Breast epithelium (tissue), 4 donors: Measurements from ENCODE around the gene STK32A. TPM values are rescaled to one million over a fixed set of nuclear protein-coding genes. Genes with fewer than 3 reads are reported as not detected.

Source experiments
- DNase-seq, 2 donors: peaks; one replicate each; pipeline ENCODE4 v3.0.0-alpha.2; 2019; ENCODE audit warnings: low spot score in 2 of 2
- H3K27ac ChIP-seq, 2 donors: fragments of 200-600 bp; sonication (generic) in 1 of 2; one replicate each; pipeline ENCODE4 v1.5.1; 2016 to 2019; ENCODE audit warnings: mild to moderate bottlenecking in 1 of 2
- H3K27me3 ChIP-seq, 2 donors: fragments of 200-600 bp; sonication (generic) in 1 of 2; one replicate each; pipeline versions ENCODE4 v1.5.1 to v1.6.0; 2017 to 2019; ENCODE audit warnings: control low read depth in 1 of 2, mild to moderate bottlenecking in 1 of 2
- H3K36me3 ChIP-seq: fragments of 200-600 bp; one replicate; pipeline ENCODE4 v1.5.1; 2019
- H3K4me1 ChIP-seq, 2 donors: fragments of 200-600 bp; sonication (generic); one replicate each; pipeline ENCODE4 v1.5.1; 2016 to 2019; ENCODE audit warnings: control low read depth in 1 of 2
- H3K4me3 ChIP-seq, 3 donors: fragments of 200-600 bp; sonication (generic); 1 replicate in 2 of 3; 2 replicates in 1 of 3; pipeline ENCODE4 v1.5.1; 2016 to 2019; ENCODE audit warnings: mild to moderate bottlenecking in 3 of 3, moderate library complexity in 2 of 3
- H3K9me3 ChIP-seq, 2 donors: fragments of 200-600 bp; sonication (generic) in 1 of 2; one replicate each; pipeline ENCODE4 v1.5.1; 2016 to 2019; ENCODE audit warnings: control low read depth in 1 of 2
- CTCF ChIP-seq, 3 donors: fragments of 450-650 bp; IDR thresholded peaks; one replicate each; pipeline ENCODE4 v1.5.1; 2016 to 2017; ENCODE audit warnings: antibody characterized with exemption in 3 of 3, mild to moderate bottlenecking in 3 of 3, moderate library complexity in 3 of 3
- POLR2A ChIP-seq: fragments of 450-650 bp; IDR thresholded peaks from one replicate; pipeline ENCODE4 v1.6.1; 2016; ENCODE audit warnings: antibody characterized with exemption, mild to moderate bottlenecking, moderate library complexity
- POLR2AphosphoS5 ChIP-seq, 3 donors: sonication (generic); formaldehyde crosslinking; IDR thresholded peaks; one replicate each; pipeline ENCODE4 v1.6.1; 2017; ENCODE audit warnings: antibody characterized with exemption in 3 of 3
- intact Hi-C: fragments of 100-400 bp; cut with DNase I; formaldehyde crosslinking; loops from one replicate; pipeline ENCODE4 v1.15.1; 2023; ENCODE audit warnings: low total_unique reads
- total RNA-seq, 3 donors: library from RNA; depleted of rRNA; stranded (reverse); fragments of >200 nt; gene quantifications; one replicate each; pipeline ENCODE4 v1.1.0, GENCODE V29; 2016

The STK32A gene
- total RNA-seq, 3 donors from 2014 or later, result 2.0 to 6.9 (median 3.5) TPM

- Histone ChIP-seq H3K27me3 (no peaks in the 10 kb centered on the region), H3K36me3 (no peaks in the 10 kb centered on the region), H3K27ac (no peak overlapping the region), H3K4me3 (no peak overlapping the region), H3K9me3 (no peaks in the 10 kb centered on the region), H3K4me1 (no peaks in the 10 kb centered on the region)
- no peak for DNase-seq
- intact Hi-C loops, result no loop called here
- TF ChIP-seq POLR2AphosphoS5 (IDR thresholded peaks at IDR 0.05) (no peak), CTCF (IDR thresholded peaks at IDR 0.05) (peak in 2 of 3 donors; percentile 13 to 32), POLR2A (no peak)
Observed at GRCh38 chr5:147391781-147392180, 157.0 kb downstream of the STK32A start.

GRCh38 chr5:147393874-147394672 is 159.2 kb downstream of the STK32A start:
- Histone ChIP-seq H3K27ac (no peak overlapping the region), H3K9me3 (no peaks in the 10 kb centered on the region), H3K4me3 (no peak overlapping the region), H3K4me1 (no peaks in the 10 kb centered on the region), H3K27me3 (no peaks in the 10 kb centered on the region), H3K36me3 (no peaks in the 10 kb centered on the region)
- TF ChIP-seq POLR2A, result no peak
- no peak for TF ChIP-seq POLR2AphosphoS5 (IDR thresholded peaks at IDR 0.05)
- TF ChIP-seq CTCF (IDR thresholded peaks at IDR 0.05), result no peak
- no peak for DNase-seq
- intact Hi-C loops, result no loop called here

GRCh38 chr5:147396070-147396823 is 161.4 kb downstream of the STK32A start:
- no peaks in the 10 kb centered on the region for H3K9me3 ChIP-seq
- no peaks in the 10 kb centered on the region for H3K27me3 ChIP-seq
- H3K27ac ChIP-seq, result peak overlapping the region in 1 of 2 donors; percentile 72
- no peaks in the 10 kb centered on the region for H3K36me3 ChIP-seq
- TF ChIP-seq CTCF (IDR thresholded peaks at IDR 0.05), result no peak
- peak in 2 of 3 donors; percentile 39 to 62 for TF ChIP-seq POLR2AphosphoS5 (IDR thresholded peaks at IDR 0.05)
- TF ChIP-seq POLR2A, result no peak
- H3K4me3 ChIP-seq, result no peak overlapping the region
- no peaks in the 10 kb centered on the region for H3K4me1 ChIP-seq
- peak in 1 of 2 donors; percentile 22 for DNase-seq
- intact Hi-C loops, result no loop called here

GRCh38 chr5:147397616-147398015 is 162.8 kb downstream of the STK32A start:
- TF ChIP-seq POLR2AphosphoS5 (IDR thresholded peaks at IDR 0.05), result no peak
- no peak for TF ChIP-seq POLR2A
- TF ChIP-seq CTCF (IDR thresholded peaks at IDR 0.05), result no peak
- Histone ChIP-seq H3K4me3 (no peak overlapping the region), H3K27me3 (no peaks in the 10 kb centered on the region), H3K36me3 (no peaks in the 10 kb centered on the region), H3K27ac (no peak overlapping the region), H3K4me1 (no peaks in the 10 kb centered on the region), H3K9me3 (no peaks in the 10 kb centered on the region)
- no peak for DNase-seq
- intact Hi-C loops, result no loop called here

- TF ChIP-seq CTCF (IDR thresholded peaks at IDR 0.05), result no peak
- TF ChIP-seq POLR2AphosphoS5 (IDR thresholded peaks at IDR 0.05), result no peak
- no peak overlapping the region for H3K4me3 ChIP-seq
- H3K9me3 ChIP-seq, result no peaks in the 10 kb centered on the region
- no peak for DNase-seq
- intact Hi-C loops, result no loop called here
- H3K4me1 ChIP-seq, result no peaks in the 10 kb centered on the region
- no peaks in the 10 kb centered on the region for H3K36me3 ChIP-seq
- H3K27me3 ChIP-seq, result no peaks in the 10 kb centered on the region
- no peak overlapping the region for H3K27ac ChIP-seq
Observed at GRCh38 chr5:147398860-147399259, 164.0 kb downstream of the STK32A start.
